Gastroesophageal sphincter (tissue), 4 donors: ENCODE results near the gene WDR86. TPM values are rescaled to one million over a fixed set of nuclear protein-coding genes. Genes with fewer than 3 reads are reported as not detected.

Source experiments
- ATAC-seq: fragments of 150-250 bp; one replicate; pipeline ENCODE4 v1.9.1; 2016; ENCODE audit warnings: mild to moderate bottlenecking, moderate library complexity
- H3K27ac ChIP-seq, 4 donors: fragments of 200-600 bp; sonication (generic) in 3 of 4; 1 replicate in 3 of 4; 2 replicates in 1 of 4; pipeline ENCODE4 v1.5.1; 2016 to 2019
- H3K27me3 ChIP-seq: fragments of 200-600 bp; sonication (generic); one replicate; pipeline ENCODE4 v1.5.1; 2019
- H3K36me3 ChIP-seq, 2 donors: fragments of 200-600 bp; sonication (generic); one replicate each; pipeline ENCODE4 v1.5.1; 2019; ENCODE audit warnings: control low read depth in 1 of 2
- H3K4me1 ChIP-seq, 3 donors: fragments of 200-600 bp; sonication (generic); 1 replicate in 2 of 3; 2 replicates in 1 of 3; pipeline ENCODE4 v1.5.1; 2016 to 2019; ENCODE audit warnings: control low read depth in 2 of 3
- H3K4me3 ChIP-seq, 2 donors: fragments of 200-600 bp; sonication (generic); one replicate each; pipeline ENCODE4 v1.5.1; 2019; ENCODE audit warnings: mild to moderate bottlenecking in 1 of 2, moderate library complexity in 1 of 2
- H3K9me3 ChIP-seq, 3 donors: fragments of 200-600 bp; sonication (generic); one replicate each; pipeline ENCODE4 v1.5.1; 2017 to 2019; ENCODE audit warnings: control low read depth in 2 of 3
- EP300 ChIP-seq: sonication (generic); formaldehyde crosslinking; IDR thresholded peaks from one replicate; pipeline ENCODE4 v1.6.1; 2017; ENCODE audit warnings: antibody characterized with exemption, mild to moderate bottlenecking
- POLR2A ChIP-seq, 2 donors: fragments of 450-650 bp; IDR thresholded peaks; one replicate each; pipeline ENCODE4 v1.6.1; 2017; ENCODE audit warnings: antibody characterized with exemption in 2 of 2, mild to moderate bottlenecking in 2 of 2, moderate library complexity in 1 of 2
- POLR2AphosphoS5 ChIP-seq: sonication (generic); formaldehyde crosslinking; IDR thresholded peaks from one replicate; pipeline ENCODE4 v1.6.1; 2017; ENCODE audit warnings: antibody characterized with exemption
- WGBS, 2 donors: methylation state at CpG; one replicate each; pipeline ENCODE4 v1.1.5; 2018; ENCODE audit warnings: low coverage in 1 of 2; 5-methylcytosine and 5-hydroxymethylcytosine counted together
- total RNA-seq, 4 donors: library from RNA; depleted of rRNA; stranded (reverse); fragments of >200 nt; gene quantifications; one replicate each; pipeline ENCODE4 v1.1.0, GENCODE V29; 2016
- TF ChIP-seq, protein P1 (sequence below), 4 experiments: fragments of 200-600 bp in 2 of 4; fragments of 450-650 bp in 2 of 4; sonication (generic) in 1 of 4; IDR thresholded peaks; one replicate each; pipeline ENCODE4 v1.5.1; 2017 to 2019; ENCODE audit warnings: antibody characterized with exemption in 4 of 4, mild to moderate bottlenecking in 2 of 4, moderate library complexity in 2 of 4

The WDR86 gene
- total RNA-seq, 4 donors from 2014 or later: 2.6 to 8.2 (median 5.9) TPM

DNA sequence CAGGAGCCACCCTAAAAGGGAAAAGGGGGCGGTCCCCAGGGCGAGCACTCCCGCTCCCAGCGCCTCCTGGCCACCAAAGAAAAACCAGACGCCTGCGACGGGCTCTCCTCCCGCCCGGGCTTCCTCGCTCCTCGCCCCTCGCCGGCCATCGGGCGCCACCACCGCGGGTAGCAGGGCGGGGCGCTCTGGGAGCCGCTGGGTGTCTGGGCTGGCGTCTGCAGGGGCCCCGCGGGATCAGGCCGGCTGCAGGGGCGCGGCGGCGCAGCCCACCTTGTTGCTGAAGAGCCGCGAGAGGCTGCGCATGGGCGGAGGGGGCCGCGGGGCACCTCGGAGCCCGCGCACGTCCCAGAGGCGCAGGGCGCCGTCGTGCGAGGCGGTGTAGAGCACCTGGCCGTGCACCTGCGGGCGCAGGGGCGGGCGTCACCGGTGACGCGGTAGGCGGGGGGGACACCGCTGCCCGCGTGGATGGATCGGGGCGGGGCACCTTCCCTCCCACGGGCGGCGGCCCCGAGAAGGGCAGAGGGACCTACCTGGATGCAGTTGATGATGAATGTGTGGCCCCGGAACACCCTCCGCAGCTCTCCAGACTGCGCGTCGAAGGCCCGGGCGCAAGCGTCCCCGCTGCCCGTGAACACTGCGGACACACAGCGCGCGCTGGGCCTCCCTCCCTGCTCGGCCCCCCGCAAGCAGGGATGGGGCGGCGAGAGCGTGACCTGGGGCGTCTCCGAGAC lies 28.3 kb downstream of the WDR86 start:
- no peaks in the 10 kb centered on the region for H3K9me3 ChIP-seq
- TF ChIP-seq POLR2A (IDR thresholded peaks at IDR 0.05): no peak
- TF ChIP-seq EP300: no peak
- TF ChIP-seq, protein P1, sequence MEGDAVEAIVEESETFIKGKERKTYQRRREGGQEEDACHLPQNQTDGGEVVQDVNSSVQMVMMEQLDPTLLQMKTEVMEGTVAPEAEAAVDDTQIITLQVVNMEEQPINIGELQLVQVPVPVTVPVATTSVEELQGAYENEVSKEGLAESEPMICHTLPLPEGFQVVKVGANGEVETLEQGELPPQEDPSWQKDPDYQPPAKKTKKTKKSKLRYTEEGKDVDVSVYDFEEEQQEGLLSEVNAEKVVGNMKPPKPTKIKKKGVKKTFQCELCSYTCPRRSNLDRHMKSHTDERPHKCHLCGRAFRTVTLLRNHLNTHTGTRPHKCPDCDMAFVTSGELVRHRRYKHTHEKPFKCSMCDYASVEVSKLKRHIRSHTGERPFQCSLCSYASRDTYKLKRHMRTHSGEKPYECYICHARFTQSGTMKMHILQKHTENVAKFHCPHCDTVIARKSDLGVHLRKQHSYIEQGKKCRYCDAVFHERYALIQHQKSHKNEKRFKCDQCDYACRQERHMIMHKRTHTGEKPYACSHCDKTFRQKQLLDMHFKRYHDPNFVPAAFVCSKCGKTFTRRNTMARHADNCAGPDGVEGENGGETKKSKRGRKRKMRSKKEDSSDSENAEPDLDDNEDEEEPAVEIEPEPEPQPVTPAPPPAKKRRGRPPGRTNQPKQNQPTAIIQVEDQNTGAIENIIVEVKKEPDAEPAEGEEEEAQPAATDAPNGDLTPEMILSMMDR (IDR thresholded peaks at IDR 0.05): no peak
- no peak for TF ChIP-seq POLR2AphosphoS5
- ATAC-seq: peak; percentile 40
- H3K27ac ChIP-seq: peak overlapping the region in 1 of 4 donors; percentile 32
- peaks cover 0 to 21% (median 9%) of the 10 kb centered on the region in 3 donors for H3K4me1 ChIP-seq
- WGBS, 2 donors: 17% methylated on average over 8 of the region's 83 CpGs; no CpG with 5 or more reads in 1 of the 2 donors
- H3K36me3 ChIP-seq: peaks cover 0 to 35% of the 10 kb centered on the region in 2 donors
- H3K27me3 ChIP-seq: peaks cover 52% of the 10 kb centered on the region
- peak overlapping the region in 1 of 2 donors; percentile 43 for H3K4me3 ChIP-seq

DNA sequence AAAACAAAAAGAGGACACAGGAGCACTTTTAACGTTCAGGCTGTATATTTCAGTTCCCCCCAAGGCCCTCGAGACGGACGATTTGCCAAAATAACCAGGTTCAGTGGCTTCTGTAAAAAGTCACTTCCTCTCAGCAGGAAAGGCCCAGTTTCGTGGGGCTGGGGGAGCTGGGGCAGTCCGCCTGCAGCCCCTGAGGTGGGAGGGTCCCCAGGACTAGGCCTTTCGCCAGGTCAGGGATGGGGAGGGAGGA lies 28.8 kb downstream of the WDR86 start:
- peaks cover 0 to 40% of the 10 kb centered on the region in 2 donors for H3K36me3 ChIP-seq
- WGBS, 2 donors: 20 to 38% methylated on average over 2 to 5 of the region's 7 CpGs
- TF ChIP-seq POLR2A (IDR thresholded peaks at IDR 0.05) (no peak), POLR2AphosphoS5 (no peak), EP300 (no peak)
- TF ChIP-seq, protein P1 (IDR thresholded peaks at IDR 0.05): no peak
- peak overlapping the region in 1 of 2 donors; percentile 43 for H3K4me3 ChIP-seq
- peak overlapping the region in 1 of 4 donors; percentile 32 for H3K27ac ChIP-seq
- peaks cover 0 to 21% (median 9%) of the 10 kb centered on the region in 3 donors for H3K4me1 ChIP-seq
- peaks cover 52% of the 10 kb centered on the region for H3K27me3 ChIP-seq
- no peak for ATAC-seq
- no peaks in the 10 kb centered on the region for H3K9me3 ChIP-seq

DNA sequence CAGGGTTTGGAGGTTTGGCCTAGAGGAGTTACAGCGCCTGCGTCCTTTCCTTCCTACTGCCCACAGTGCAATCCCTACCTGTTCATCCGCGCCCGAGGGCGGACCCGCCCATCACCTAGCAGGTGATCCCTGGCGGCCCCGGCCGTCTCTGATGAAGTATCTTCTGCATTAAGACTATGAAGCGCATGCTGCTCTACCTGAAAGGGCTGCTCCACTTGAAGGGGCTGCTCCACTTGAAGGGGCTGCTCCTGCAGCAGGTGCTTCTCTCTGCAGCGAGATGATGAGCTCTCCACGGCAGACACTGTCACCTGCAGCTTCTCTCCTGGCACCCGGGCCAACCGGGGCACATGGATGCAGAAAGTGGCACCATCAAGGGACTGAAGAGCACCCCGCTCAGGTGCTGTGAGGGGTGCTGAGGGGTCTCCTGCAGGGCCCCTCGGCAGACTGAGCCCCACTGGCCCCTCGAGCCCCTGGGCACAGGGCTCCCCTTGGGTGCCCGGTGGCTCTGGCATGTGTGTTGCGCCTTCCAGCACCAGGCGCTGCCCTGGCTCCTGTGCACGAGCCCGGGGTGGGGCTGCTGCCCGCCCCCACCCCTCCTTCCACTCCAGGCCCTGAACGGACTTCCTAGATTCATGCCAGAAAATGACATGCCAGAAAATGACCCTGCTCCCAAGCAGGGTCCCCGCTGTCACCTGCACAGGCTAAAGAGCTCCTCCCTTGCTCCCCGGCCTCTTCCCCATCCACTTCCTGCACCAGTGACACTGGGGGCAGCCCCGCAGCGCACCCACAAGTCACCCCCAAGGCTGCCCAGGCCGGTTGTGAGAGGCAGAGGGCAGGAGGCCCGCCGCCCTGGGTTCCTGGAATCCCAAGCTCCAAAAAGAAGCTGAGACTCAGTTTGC lies 29.4 kb downstream of the WDR86 start:
- Histone ChIP-seq H3K27me3 (peaks cover 46% of the 10 kb centered on the region), H3K9me3 (no peaks in the 10 kb centered on the region), H3K4me1 (peaks cover 0 to 21% (median 9%) of the 10 kb centered on the region in 3 donors), H3K36me3 (peaks cover 0 to 46% of the 10 kb centered on the region in 2 donors), H3K4me3 (no peak overlapping the region), H3K27ac (no peak overlapping the region)
- WGBS, 2 donors: 100% methylated on average over 1 to 2 of the region's 32 CpGs
- TF ChIP-seq EP300 (no peak), POLR2AphosphoS5 (no peak), POLR2A (IDR thresholded peaks at IDR 0.05) (no peak)
- TF ChIP-seq, protein P1 (IDR thresholded peaks at IDR 0.05): no peak
- no peak for ATAC-seq

DNA sequence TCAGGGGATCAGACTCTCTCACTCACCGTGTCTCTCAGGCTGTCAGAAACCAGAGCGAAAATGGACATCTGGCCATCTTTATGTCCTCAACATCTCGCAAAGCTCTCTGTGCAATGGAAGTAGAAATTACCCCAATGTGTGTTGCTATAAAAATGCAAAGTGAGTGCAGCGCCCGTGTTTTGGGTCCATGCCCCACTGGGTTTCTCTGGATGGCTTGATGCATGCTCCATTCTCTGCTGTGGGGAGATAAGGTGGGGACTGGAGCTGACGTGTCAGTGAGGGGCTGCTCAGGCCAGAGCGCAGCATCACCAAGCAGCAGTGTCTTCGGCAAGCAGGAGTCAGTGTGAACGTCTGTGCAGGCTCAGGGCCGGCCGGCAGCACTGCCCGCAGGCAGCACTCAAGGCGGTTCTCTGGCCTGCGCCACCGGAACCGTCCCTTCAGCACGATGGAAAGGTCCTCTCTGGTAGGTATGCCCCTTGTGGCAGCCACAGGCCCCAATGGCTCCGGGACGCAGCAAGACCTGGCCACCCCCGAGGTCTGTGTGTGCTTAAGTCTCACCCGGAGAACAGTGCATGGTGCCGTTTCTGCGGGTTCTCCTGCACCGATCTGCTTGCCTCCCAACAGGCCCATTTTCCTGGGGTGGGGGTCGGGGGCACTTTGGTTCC lies 30.2 kb downstream of the WDR86 start:
- Histone ChIP-seq H3K4me1 (peaks cover 0 to 21% (median 9%) of the 10 kb centered on the region in 3 donors), H3K27ac (no peak overlapping the region), H3K9me3 (no peaks in the 10 kb centered on the region), H3K4me3 (no peak overlapping the region), H3K36me3 (peaks cover 0 to 54% of the 10 kb centered on the region in 2 donors), H3K27me3 (peaks cover 38% of the 10 kb centered on the region)
- no peak for TF ChIP-seq EP300
- TF ChIP-seq, protein P1 (IDR thresholded peaks at IDR 0.05): no peak
- TF ChIP-seq POLR2A (IDR thresholded peaks at IDR 0.05): no peak
- TF ChIP-seq POLR2AphosphoS5: no peak
- 75 to 95% methylated on average over 2 to 7 of the region's 25 CpGs for WGBS, 2 donors
- ATAC-seq: no peak
